ENCODE data around the gene ZNF821.

DNA sequence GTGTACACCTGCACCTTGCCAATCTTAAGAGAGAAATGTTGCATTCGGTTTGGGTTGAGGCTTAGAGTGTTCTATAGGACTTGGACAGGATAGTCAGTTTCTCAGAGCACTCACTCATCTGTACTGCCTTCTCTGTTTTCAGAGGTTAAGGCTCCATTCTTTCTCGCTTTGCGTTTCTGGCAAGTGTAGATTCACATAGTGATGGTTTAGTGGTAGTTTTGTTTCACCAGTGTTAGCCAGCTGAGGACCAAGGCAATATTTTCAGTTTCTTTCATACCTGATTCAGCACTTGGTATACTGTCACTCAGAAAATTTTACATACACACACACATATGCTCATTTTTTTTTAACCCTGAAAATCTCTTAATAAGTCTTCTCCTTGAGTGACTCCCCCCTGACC, 36.9 kb downstream of the ZNF821 start:
- TF ChIP-seq, protein P1, sequence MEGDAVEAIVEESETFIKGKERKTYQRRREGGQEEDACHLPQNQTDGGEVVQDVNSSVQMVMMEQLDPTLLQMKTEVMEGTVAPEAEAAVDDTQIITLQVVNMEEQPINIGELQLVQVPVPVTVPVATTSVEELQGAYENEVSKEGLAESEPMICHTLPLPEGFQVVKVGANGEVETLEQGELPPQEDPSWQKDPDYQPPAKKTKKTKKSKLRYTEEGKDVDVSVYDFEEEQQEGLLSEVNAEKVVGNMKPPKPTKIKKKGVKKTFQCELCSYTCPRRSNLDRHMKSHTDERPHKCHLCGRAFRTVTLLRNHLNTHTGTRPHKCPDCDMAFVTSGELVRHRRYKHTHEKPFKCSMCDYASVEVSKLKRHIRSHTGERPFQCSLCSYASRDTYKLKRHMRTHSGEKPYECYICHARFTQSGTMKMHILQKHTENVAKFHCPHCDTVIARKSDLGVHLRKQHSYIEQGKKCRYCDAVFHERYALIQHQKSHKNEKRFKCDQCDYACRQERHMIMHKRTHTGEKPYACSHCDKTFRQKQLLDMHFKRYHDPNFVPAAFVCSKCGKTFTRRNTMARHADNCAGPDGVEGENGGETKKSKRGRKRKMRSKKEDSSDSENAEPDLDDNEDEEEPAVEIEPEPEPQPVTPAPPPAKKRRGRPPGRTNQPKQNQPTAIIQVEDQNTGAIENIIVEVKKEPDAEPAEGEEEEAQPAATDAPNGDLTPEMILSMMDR (IDR thresholded peaks at IDR 0.05), result no peak
- TF ChIP-seq POLR2A (IDR thresholded peaks at IDR 0.05), result no peak

Data from vagina (tissue), 2 donors.